ENCODE measurements around the gene RBMS1.

RBMS1 gene

GRCh38 chr2:160430001-160430344, 63.6 kb downstream of the RBMS1 start:
- TF ChIP-seq SPI1 (IDR thresholded peaks at IDR 0.05; ENCODE audit: borderline replicate concordance, low read depth) (no peak), POLR2AphosphoS5 (IDR thresholded peaks at IDR 0.05; ENCODE audit: low read depth) (no peak), REST (IDR thresholded peaks at IDR 0.05; ENCODE audit: insufficient replicate concordance, low read depth) (no peak), GABPA (IDR thresholded peaks at IDR 0.05; ENCODE audit: low read depth) (no peak)
- TF ChIP-seq, protein P1, sequence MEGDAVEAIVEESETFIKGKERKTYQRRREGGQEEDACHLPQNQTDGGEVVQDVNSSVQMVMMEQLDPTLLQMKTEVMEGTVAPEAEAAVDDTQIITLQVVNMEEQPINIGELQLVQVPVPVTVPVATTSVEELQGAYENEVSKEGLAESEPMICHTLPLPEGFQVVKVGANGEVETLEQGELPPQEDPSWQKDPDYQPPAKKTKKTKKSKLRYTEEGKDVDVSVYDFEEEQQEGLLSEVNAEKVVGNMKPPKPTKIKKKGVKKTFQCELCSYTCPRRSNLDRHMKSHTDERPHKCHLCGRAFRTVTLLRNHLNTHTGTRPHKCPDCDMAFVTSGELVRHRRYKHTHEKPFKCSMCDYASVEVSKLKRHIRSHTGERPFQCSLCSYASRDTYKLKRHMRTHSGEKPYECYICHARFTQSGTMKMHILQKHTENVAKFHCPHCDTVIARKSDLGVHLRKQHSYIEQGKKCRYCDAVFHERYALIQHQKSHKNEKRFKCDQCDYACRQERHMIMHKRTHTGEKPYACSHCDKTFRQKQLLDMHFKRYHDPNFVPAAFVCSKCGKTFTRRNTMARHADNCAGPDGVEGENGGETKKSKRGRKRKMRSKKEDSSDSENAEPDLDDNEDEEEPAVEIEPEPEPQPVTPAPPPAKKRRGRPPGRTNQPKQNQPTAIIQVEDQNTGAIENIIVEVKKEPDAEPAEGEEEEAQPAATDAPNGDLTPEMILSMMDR (IDR thresholded peaks at IDR 0.05; ENCODE audit: insufficient read depth, low read length) = no peak
- no peak for DNase-seq (ENCODE audit: low read depth in 1 of 2, low spot score in 1 of 2)
- H3K27ac ChIP-seq (replicated peaks) = no peak overlapping the region
- no peak overlapping the region for H3K4me3 ChIP-seq (replicated peaks; ENCODE audit: insufficient read depth, low read length)
- H3K27me3 ChIP-seq (ENCODE audit: insufficient read depth, poor library complexity, severe bottlenecking) = no peaks in the 10 kb centered on the region

GRCh38 chr2:160429248-160430000, 64.2 kb downstream of the RBMS1 start:
- Histone ChIP-seq H3K27me3 (ENCODE audit: insufficient read depth, poor library complexity, severe bottlenecking) (no peaks in the 10 kb centered on the region), H3K27ac (replicated peaks) (peak overlapping the region; percentile 70), H3K4me3 (replicated peaks; ENCODE audit: insufficient read depth, low read length) (no peak overlapping the region)
- DNase-seq (ENCODE audit: low read depth in 1 of 2, low spot score in 1 of 2) = peak in 1 of 2 experiments; percentile 41
- TF ChIP-seq POLR2AphosphoS5 (IDR thresholded peaks at IDR 0.05; ENCODE audit: low read depth) = no peak
- TF ChIP-seq, protein P1 (IDR thresholded peaks at IDR 0.05; ENCODE audit: insufficient read depth, low read length) = no peak
- TF ChIP-seq REST (IDR thresholded peaks at IDR 0.05; ENCODE audit: insufficient replicate concordance, low read depth) = no peak

DNA sequence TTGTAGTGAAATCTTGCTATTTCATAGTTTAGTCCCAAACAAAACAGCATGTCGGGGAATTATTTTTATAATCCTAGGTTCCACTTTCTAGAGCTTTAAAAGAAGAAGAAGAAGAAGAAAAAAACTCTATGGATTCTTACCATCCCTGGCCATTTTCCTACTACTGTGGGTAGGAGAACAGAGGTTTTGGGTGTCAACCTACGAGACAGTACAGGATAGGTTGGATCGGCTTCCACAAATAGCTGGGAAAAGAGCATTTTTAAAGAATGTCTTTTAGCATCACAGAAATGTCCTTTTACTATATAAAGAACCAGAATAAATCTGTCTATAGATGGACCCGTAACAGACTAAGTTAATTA, 65.2 kb downstream of the RBMS1 start:
- no peak for TF ChIP-seq GABPA (IDR thresholded peaks at IDR 0.05; ENCODE audit: low read depth)
- TF ChIP-seq POLR2AphosphoS5 (IDR thresholded peaks at IDR 0.05; ENCODE audit: low read depth) = no peak
- TF ChIP-seq, protein P1 (IDR thresholded peaks at IDR 0.05; ENCODE audit: insufficient read depth, low read length) = no peak
- TF ChIP-seq SPI1 (IDR thresholded peaks at IDR 0.05; ENCODE audit: borderline replicate concordance, low read depth) = no peak
- TF ChIP-seq REST (IDR thresholded peaks at IDR 0.05; ENCODE audit: insufficient replicate concordance, low read depth) = no peak
- Histone ChIP-seq H3K4me3 (replicated peaks; ENCODE audit: insufficient read depth, low read length) (no peak overlapping the region), H3K27me3 (ENCODE audit: insufficient read depth, poor library complexity, severe bottlenecking) (no peaks in the 10 kb centered on the region), H3K27ac (replicated peaks) (peak overlapping the region; percentile 70)
- DNase-seq (ENCODE audit: low read depth in 1 of 2, low spot score in 1 of 2) = no peak

All from HL-60 (cell line).